DOHH2 (cell line): ENCODE results near the gene FRK.
A peak's percentile ranks its signal among the peaks of the same experiment; 100 is the strongest.

ENCODE experiments used
- H3F3A ChIP-seq: fragments of 200-600 bp; sonication (generic), shearing (Covaris generic); 2 replicates; pipeline ENCODE4 v1.6.0; 2016; ENCODE audit warnings: antibody characterized with exemption, mild to moderate bottlenecking; ENCODE audit not compliant: control insufficient read depth, insufficient read depth
- H3K27ac ChIP-seq: fragments of 200-600 bp; sonication (generic); 2 replicates; pipeline ENCODE4 v1.5.1; 2014; ENCODE audit warnings: low read depth, mild to moderate bottlenecking, low read length, moderate library complexity
- H3K27me3 ChIP-seq: fragments of 200-600 bp; sonication (generic); 2 replicates; pipeline ENCODE4 v1.6.1; 2014; ENCODE audit warnings: mild to moderate bottlenecking, low read length, mixed read lengths; ENCODE audit not compliant: control insufficient read depth
- H3K36me3 ChIP-seq: fragments of 200-600 bp; sonication (generic); 2 replicates; pipeline ENCODE4 v1.6.1; 2014; ENCODE audit warnings: mild to moderate bottlenecking, low read length, moderate library complexity, mixed read lengths; ENCODE audit not compliant: control insufficient read depth
- H3K4me1 ChIP-seq: fragments of 200-600 bp; sonication (generic); 2 replicates; pipeline ENCODE4 v1.6.1; 2014; ENCODE audit warnings: mild to moderate bottlenecking, low read length, mixed read lengths; ENCODE audit not compliant: control insufficient read depth
- H3K4me2 ChIP-seq: fragments of 200-600 bp; sonication (generic); 2 replicates; pipeline ENCODE4 v1.6.0; 2014; ENCODE audit warnings: mild to moderate bottlenecking, low read length, moderate library complexity
- H3K4me3 ChIP-seq: fragments of 200-600 bp; sonication (generic); 2 replicates; pipeline ENCODE4 v1.5.1; 2014; ENCODE audit warnings: mild to moderate bottlenecking, low read length, mixed read lengths
- H3K79me2 ChIP-seq: fragments of 200-600 bp; sonication (generic); 2 replicates; pipeline ENCODE4 v1.6.1; 2014; ENCODE audit warnings: mild to moderate bottlenecking, low read length, mixed read lengths; ENCODE audit not compliant: control insufficient read depth
- H3K9me2 ChIP-seq: fragments of 200-600 bp; sonication (generic); replicated peaks from 2 replicates; pipeline ENCODE4 v1.6.1; 2014; ENCODE audit warnings: mild to moderate bottlenecking, low read length, mixed read lengths; ENCODE audit not compliant: control insufficient read depth
- H3K9me3 ChIP-seq: fragments of 200-600 bp; sonication (generic); 2 replicates; pipeline ENCODE4 v1.6.1; 2014; ENCODE audit warnings: antibody characterized with exemption, low read length, mixed read lengths; ENCODE audit not compliant: control insufficient read depth, insufficient read depth
- H4K20me1 ChIP-seq: fragments of 200-600 bp; sonication (generic); 2 replicates; pipeline ENCODE4 v1.6.0; 2014; ENCODE audit warnings: low read depth, mild to moderate bottlenecking, antibody characterized with exemption, low read length, moderate library complexity; ENCODE audit not compliant: control insufficient read depth, insufficient read depth
- CTCF ChIP-seq: fragments of 200-600 bp; sonication (generic); IDR thresholded peaks from one replicate; pipeline ENCODE4 v1.5.1; 2014; ENCODE audit warnings: antibody characterized with exemption, mild to moderate bottlenecking, low read depth, low read length; ENCODE audit not compliant: poor library complexity, severe bottlenecking
- EZH2phosphoT487 ChIP-seq: fragments of 200-600 bp; sonication (generic); IDR thresholded peaks from 2 replicates; pipeline ENCODE4 v1.6.1; 2017; ENCODE audit warnings: borderline replicate concordance, mild to moderate bottlenecking, antibody characterized with exemption, low read length, moderate library complexity, mixed read lengths

Gene FRK

DNA sequence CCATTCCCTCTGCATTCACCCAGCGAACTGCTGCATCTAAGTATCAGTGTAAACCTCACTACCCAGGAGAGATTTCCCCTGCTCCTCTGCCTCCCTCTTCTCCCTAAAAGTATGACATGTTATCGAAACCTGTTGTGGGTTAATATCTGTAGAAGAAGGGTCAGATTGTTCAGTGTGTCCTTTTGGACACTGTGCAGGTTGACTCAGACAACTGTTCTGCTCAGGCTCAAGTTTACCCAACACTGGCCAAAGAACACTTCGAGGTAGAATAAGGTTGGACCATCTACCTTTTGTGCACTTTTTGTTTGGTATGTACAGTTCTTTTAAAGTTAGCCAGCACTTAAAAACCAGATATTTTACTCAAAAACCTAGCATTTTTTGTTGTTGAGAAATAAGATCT lies 44.6 kb upstream of the FRK start:
- Histone ChIP-seq H3F3A (no peaks in the 10 kb centered on the region), H3K27me3 (no peaks in the 10 kb centered on the region), H3K36me3 (peaks cover 7% of the 10 kb centered on the region; the same call in 1 of the 2 replicates), H3K4me1 (peaks cover 20% of the 10 kb centered on the region), H3K27ac (no peak overlapping the region), H3K9me3 (no peaks in the 10 kb centered on the region), H3K4me3 (no peak overlapping the region), H3K9me2 (no peaks in the 10 kb centered on the region), H3K4me2 (no peak overlapping the region), H3K79me2 (peaks cover 13% of the 10 kb centered on the region), H4K20me1 (no peaks in the 10 kb centered on the region)
- TF ChIP-seq EZH2phosphoT487 (no peak), CTCF (no peak)

GRCh38 chr6:116104636-116105035 lies 43.9 kb upstream of the FRK start:
- Histone ChIP-seq H3K4me2 (no peak overlapping the region), H3K4me3 (no peak overlapping the region), H3K27ac (no peak overlapping the region), H3K79me2 (peaks cover 13% of the 10 kb centered on the region), H3K9me2 (no peaks in the 10 kb centered on the region), H3K36me3 (peaks cover 5% of the 10 kb centered on the region; the same call in 1 of the 2 replicates), H3K4me1 (peaks cover 22% of the 10 kb centered on the region), H3K9me3 (no peaks in the 10 kb centered on the region), H3K27me3 (no peaks in the 10 kb centered on the region), H3F3A (no peaks in the 10 kb centered on the region), H4K20me1 (no peaks in the 10 kb centered on the region)
- no peak for TF ChIP-seq CTCF
- TF ChIP-seq EZH2phosphoT487, result no peak

- no peaks in the 10 kb centered on the region for H3K36me3 ChIP-seq
- H3K27me3 ChIP-seq, result no peaks in the 10 kb centered on the region
- no peaks in the 10 kb centered on the region for H3F3A ChIP-seq
- H3K9me3 ChIP-seq, result no peaks in the 10 kb centered on the region
- peaks cover 13% of the 10 kb centered on the region for H3K79me2 ChIP-seq
- H4K20me1 ChIP-seq, result no peaks in the 10 kb centered on the region
- H3K4me2 ChIP-seq, result peak overlapping the region; percentile 63
- peaks cover 22% of the 10 kb centered on the region for H3K4me1 ChIP-seq
- no peak overlapping the region for H3K27ac ChIP-seq
- no peaks in the 10 kb centered on the region for H3K9me2 ChIP-seq
- TF ChIP-seq EZH2phosphoT487 (no peak), CTCF (no peak)
- peak overlapping the region; percentile 84 for H3K4me3 ChIP-seq
Observed at GRCh38 chr6:116102873-116103272, 42.2 kb upstream of the FRK start.
